Endometrial microvascular endothelial cells (primary cell): Measurements from ENCODE around the gene POC1A. TPM values are rescaled to one million over a fixed set of nuclear protein-coding genes. Genes with fewer than 3 reads are reported as not detected.

Experiments used
- in situ Hi-C: cut with HindIII; loops from 2 replicates; pipeline ENCODE4 v1.10.0; 2017; ENCODE audit warnings: low sequenced_read_pairs, low pct_unique_long_range_greater_than_20kb; ENCODE audit errors: inconsistent ontology term
- total RNA-seq: library from RNA; depleted of rRNA; stranded (reverse); fragments of >200 nt; gene quantifications from one replicate; pipeline ENCODE4 v1.2.3, GENCODE V29; 2015; ENCODE audit errors: inconsistent ontology term

The POC1A gene
- total RNA-seq, 1 donor from 2014 or later = 12.6 TPM

GRCh38 chr3:52162250-52162872, 8.1 kb upstream of the POC1A start:
- in situ Hi-C loops = no loop called here

GRCh38 chr3:52159503-52159902, 5.3 kb upstream of the POC1A start:
- in situ Hi-C loops = no loop called here

GRCh38 chr3:52155912-52156311, 1.7 kb upstream of the POC1A start:
- in situ Hi-C loops = no loop called here

GRCh38 chr3:52153389-52154096, 680 bp downstream of the POC1A start:
- in situ Hi-C loops = loop anchor here (5.0 kb wide), 1 partner anchor 106 kb away; no protein-coding TSS in a partner anchor

- in situ Hi-C loops = loop anchor here (5.0 kb wide), 1 partner anchor 105 kb away; no protein-coding TSS in a partner anchor
These were observed 2.2 kb downstream of the POC1A start for GRCh38 chr3:52151991-52152390.

GRCh38 chr3:52150860-52151259, 3.4 kb downstream of the POC1A start:
- in situ Hi-C loops = loop anchor here (5.0 kb wide), 1 partner anchor 104 kb away; no protein-coding TSS in a partner anchor

GRCh38 chr3:52150357-52150756, 3.9 kb downstream of the POC1A start:
- in situ Hi-C loops = loop anchor here (5.0 kb wide), 1 partner anchor 103 kb away; no protein-coding TSS in a partner anchor

- in situ Hi-C loops = loop anchor here (5.0 to 10.0 kb wide), 2 partner anchors 102 to 155 kb away; partner anchors contain the start of gene RPL29
These were observed 4.5 kb downstream of the POC1A start for GRCh38 chr3:52149726-52150125.

GRCh38 chr3:52149021-52149420, 5.2 kb downstream of the POC1A start:
- in situ Hi-C loops = loop anchor here (10.0 kb wide), 1 partner anchor 154 kb away; the partner anchor contains the start of gene RPL29

- in situ Hi-C loops = loop anchor here (10.0 kb wide), 1 partner anchor 153 kb away; the partner anchor contains the start of gene RPL29
These were observed 6.4 kb downstream of the POC1A start for GRCh38 chr3:52147804-52148203.

GRCh38 chr3:52146811-52147210, 7.4 kb downstream of the POC1A start:
- in situ Hi-C loops = loop anchor here (10.0 kb wide), 1 partner anchor 152 kb away; the partner anchor contains the start of gene RPL29

- in situ Hi-C loops = loop anchor here (10.0 kb wide), 1 partner anchor 151 kb away; the partner anchor contains the start of gene RPL29
These were observed 8.0 kb downstream of the POC1A start for GRCh38 chr3:52146189-52146588.

GRCh38 chr3:52145736-52146110, 8.5 kb downstream of the POC1A start:
- in situ Hi-C loops = loop anchor here (10.0 kb wide), 1 partner anchor 151 kb away; the partner anchor contains the start of gene RPL29

GRCh38 chr3:52144796-52145735, 9.2 kb downstream of the POC1A start:
- in situ Hi-C loops = loop anchor here (10.0 kb wide), 1 partner anchor 150 kb away; the partner anchor contains the start of gene RPL29

GRCh38 chr3:52144034-52144795, 10.0 kb downstream of the POC1A start:
- in situ Hi-C loops = loop anchor here (10.0 kb wide), 1 partner anchor 149 kb away; the partner anchor contains the start of gene RPL29

GRCh38 chr3:52143616-52144015, 10.6 kb downstream of the POC1A start:
- in situ Hi-C loops = loop anchor here (10.0 kb wide), 1 partner anchor 149 kb away; the partner anchor contains the start of gene RPL29

- in situ Hi-C loops = loop anchor here (10.0 kb wide), 1 partner anchor 148 kb away; the partner anchor contains the start of gene RPL29
These were observed 11.1 kb downstream of the POC1A start for GRCh38 chr3:52143156-52143555.

GRCh38 chr3:52141751-52142150, 12.5 kb downstream of the POC1A start:
- in situ Hi-C loops = loop anchor here (10.0 kb wide), 1 partner anchor 147 kb away; the partner anchor contains the start of gene RPL29
